PFSK-1 (cell line): Measurements from ENCODE around the gene TMEM63A.

Source experiments
- FOXP2 ChIP-seq: optimal IDR thresholded peaks from 2 replicates; pipeline ENCODE3; 2011; ENCODE audit warnings: borderline replicate concordance, control low read depth, inconsistent platforms; ENCODE audit not compliant: insufficient read depth; ENCODE audit errors: extremely low read length, extremely low read depth
- POLR2AphosphoS5 ChIP-seq: IDR thresholded peaks from 2 replicates; pipeline ENCODE4 v1.6.1; 2012; ENCODE audit warnings: low read depth, mild to moderate bottlenecking, control low read depth, low read length, moderate library complexity
- SIN3A ChIP-seq: IDR thresholded peaks from 2 replicates; pipeline ENCODE4 v1.6.1; 2012; ENCODE audit warnings: mild to moderate bottlenecking, low read length, moderate library complexity, borderline replicate concordance; ENCODE audit not compliant: insufficient read depth
- TAF1 ChIP-seq: IDR thresholded peaks from 2 replicates; pipeline ENCODE4 v1.6.1; 2012; ENCODE audit warnings: low read length, control low read depth, borderline replicate concordance; ENCODE audit not compliant: insufficient read depth
- TF ChIP-seq, protein P1 (sequence below), 2 experiments: IDR thresholded peaks; 2 replicates each; pipeline versions ENCODE4 v1.6.1 to v1.8.0; 2011 to 2012; ENCODE audit warnings: low read depth in 2 of 2, low read length in 2 of 2, control low read depth in 1 of 2, inconsistent platforms in 1 of 2, mild to moderate bottlenecking in 1 of 2, moderate library complexity in 1 of 2; ENCODE audit not compliant: insufficient read depth in 1 of 2

Gene TMEM63A

DNA sequence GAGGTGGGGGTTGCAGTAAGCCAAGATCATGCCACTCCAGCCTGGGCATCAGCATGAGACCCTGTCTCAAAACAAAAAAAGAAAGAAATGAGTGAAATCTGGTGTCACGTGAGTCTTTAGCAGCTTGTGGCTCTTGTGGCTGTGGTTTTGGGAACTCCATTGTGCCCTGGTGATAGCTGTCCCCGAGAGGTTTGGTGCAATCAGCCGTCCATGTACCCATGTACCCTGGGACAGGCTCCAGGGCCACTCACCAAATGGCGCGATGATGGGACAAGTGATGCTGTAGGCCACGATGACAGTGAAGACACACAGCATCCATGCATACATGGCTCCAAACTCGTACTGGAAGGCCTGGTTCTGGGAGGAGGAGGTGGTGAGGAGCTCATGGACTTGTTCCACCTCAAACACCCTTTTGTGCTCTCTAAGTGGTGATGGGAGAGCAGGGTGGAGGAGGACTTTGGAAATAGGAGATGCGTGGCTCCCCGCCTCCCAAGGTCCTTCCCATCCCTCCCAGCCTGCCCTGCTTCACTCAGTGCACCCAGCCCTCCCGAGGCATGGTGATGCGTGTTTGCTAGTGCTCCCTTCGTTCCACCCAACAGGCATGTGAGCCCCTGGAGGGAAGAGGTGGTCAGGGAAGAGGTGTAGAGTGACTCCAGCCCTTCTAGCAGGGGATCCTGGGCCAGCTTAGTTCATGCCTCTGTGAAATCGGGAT is 29.6 kb downstream of the TMEM63A start:
- TF ChIP-seq POLR2AphosphoS5 = no peak
- TF ChIP-seq SIN3A = no peak
- TF ChIP-seq, protein P1, sequence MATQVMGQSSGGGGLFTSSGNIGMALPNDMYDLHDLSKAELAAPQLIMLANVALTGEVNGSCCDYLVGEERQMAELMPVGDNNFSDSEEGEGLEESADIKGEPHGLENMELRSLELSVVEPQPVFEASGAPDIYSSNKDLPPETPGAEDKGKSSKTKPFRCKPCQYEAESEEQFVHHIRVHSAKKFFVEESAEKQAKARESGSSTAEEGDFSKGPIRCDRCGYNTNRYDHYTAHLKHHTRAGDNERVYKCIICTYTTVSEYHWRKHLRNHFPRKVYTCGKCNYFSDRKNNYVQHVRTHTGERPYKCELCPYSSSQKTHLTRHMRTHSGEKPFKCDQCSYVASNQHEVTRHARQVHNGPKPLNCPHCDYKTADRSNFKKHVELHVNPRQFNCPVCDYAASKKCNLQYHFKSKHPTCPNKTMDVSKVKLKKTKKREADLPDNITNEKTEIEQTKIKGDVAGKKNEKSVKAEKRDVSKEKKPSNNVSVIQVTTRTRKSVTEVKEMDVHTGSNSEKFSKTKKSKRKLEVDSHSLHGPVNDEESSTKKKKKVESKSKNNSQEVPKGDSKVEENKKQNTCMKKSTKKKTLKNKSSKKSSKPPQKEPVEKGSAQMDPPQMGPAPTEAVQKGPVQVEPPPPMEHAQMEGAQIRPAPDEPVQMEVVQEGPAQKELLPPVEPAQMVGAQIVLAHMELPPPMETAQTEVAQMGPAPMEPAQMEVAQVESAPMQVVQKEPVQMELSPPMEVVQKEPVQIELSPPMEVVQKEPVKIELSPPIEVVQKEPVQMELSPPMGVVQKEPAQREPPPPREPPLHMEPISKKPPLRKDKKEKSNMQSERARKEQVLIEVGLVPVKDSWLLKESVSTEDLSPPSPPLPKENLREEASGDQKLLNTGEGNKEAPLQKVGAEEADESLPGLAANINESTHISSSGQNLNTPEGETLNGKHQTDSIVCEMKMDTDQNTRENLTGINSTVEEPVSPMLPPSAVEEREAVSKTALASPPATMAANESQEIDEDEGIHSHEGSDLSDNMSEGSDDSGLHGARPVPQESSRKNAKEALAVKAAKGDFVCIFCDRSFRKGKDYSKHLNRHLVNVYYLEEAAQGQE (IDR thresholded peaks at IDR 0.05; ENCODE audit: insufficient read depth in 1 of 2, low read depth in 2 of 2, low read length in 2 of 2) = no peak
- TF ChIP-seq TAF1 = no peak
- no peak for TF ChIP-seq FOXP2

DNA sequence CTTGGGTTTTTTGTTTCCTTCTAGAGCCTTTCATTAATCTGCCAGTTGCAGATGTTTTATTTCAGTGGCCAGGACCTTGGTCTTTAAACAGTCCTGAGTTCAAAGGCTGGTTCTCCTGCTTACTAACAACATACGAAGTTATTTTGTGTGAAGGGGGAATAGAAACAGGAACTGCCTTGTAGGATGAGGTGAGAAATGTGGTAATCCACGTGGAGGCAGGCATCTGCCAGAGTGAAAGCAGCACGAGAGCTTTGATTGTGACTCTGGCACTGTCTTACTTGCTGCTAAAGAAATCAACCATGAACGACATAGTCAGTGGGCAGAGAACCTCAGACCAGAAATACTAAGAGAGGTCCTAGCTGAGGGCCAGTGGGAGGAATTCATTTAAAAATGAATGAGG is 30.4 kb downstream of the TMEM63A start:
- TF ChIP-seq SIN3A = no peak
- TF ChIP-seq, protein P1 (IDR thresholded peaks at IDR 0.05; ENCODE audit: insufficient read depth in 1 of 2, low read depth in 2 of 2, low read length in 2 of 2) = no peak
- TF ChIP-seq POLR2AphosphoS5 = no peak
- TF ChIP-seq FOXP2 = no peak
- no peak for TF ChIP-seq TAF1

DNA sequence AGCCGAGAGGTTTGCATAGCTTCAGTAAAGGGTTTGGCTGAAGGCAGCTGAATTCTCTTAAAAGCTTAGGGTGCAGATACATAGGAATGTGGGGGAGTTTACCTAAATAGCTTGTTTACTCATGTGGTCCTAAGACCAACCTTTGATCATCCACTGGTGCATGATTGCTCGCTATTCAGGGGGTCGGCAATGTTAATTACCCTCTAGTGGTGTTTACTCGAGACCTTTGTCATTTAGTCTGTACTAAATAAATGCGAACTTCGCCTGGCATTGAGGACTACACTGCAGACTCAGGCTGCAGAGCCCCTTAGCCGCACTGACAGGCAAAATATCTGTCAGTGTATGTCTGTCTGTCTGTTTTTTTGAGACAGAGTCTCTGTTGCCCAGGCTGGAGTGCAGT is 31.8 kb downstream of the TMEM63A start:
- no peak for TF ChIP-seq POLR2AphosphoS5
- TF ChIP-seq FOXP2 = no peak
- no peak for TF ChIP-seq SIN3A
- TF ChIP-seq, protein P1 (IDR thresholded peaks at IDR 0.05; ENCODE audit: insufficient read depth in 1 of 2, low read depth in 2 of 2, low read length in 2 of 2) = no peak
- TF ChIP-seq TAF1 = no peak

DNA sequence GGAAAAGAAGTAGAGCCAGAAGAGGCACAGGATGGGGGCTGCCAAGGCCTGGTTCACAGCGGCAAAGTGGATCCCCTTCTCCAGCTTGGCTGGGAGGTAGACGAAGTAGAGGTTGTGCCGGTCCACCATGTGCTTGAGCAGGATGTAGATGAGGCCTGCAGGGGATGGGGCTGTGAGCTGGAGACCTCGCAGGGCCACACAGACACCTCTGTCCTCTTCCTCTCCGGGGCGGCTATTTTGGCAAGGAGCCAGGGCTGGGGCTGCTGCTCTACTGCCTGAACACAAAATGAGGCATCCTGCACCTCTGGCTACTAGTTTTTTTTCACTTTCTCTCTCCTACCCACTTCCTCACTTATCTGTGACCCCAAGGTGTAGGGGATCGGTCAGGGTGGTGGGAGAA is 32.3 kb downstream of the TMEM63A start:
- TF ChIP-seq FOXP2 = no peak
- TF ChIP-seq TAF1 = no peak
- no peak for TF ChIP-seq POLR2AphosphoS5
- TF ChIP-seq, protein P1 (IDR thresholded peaks at IDR 0.05; ENCODE audit: insufficient read depth in 1 of 2, low read depth in 2 of 2, low read length in 2 of 2) = no peak
- TF ChIP-seq SIN3A = no peak
